ENCODE results near the gene ADAMTS10.
"Not testable (repeated sequence)": the region's sequence is repeated elsewhere in the genome, so short reads cannot be mapped to it uniquely, and the experiment has no call there.

The ADAMTS10 gene

DNA sequence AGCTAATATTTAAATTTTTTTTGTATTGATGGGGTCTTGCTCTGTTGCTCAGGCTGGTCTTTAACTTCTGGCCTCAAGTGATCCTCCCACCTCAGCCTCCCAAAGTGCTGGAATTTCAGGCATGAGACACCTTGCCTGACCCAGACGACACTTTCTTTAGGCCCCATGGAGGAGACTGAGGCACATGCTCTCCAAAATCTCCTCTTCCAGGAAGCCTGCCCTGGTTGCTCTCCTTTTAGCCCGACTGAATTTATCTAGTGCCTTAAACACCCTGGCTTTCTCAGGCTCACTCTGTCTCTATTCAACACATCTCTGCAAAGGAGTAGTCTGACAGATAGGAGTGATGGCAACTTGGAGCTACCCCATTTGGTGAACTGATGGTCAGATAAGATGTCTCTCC is 52.2 kb downstream of the ADAMTS10 start:
- DNase-seq (ENCODE audit: low spot score), result no peak

DNA sequence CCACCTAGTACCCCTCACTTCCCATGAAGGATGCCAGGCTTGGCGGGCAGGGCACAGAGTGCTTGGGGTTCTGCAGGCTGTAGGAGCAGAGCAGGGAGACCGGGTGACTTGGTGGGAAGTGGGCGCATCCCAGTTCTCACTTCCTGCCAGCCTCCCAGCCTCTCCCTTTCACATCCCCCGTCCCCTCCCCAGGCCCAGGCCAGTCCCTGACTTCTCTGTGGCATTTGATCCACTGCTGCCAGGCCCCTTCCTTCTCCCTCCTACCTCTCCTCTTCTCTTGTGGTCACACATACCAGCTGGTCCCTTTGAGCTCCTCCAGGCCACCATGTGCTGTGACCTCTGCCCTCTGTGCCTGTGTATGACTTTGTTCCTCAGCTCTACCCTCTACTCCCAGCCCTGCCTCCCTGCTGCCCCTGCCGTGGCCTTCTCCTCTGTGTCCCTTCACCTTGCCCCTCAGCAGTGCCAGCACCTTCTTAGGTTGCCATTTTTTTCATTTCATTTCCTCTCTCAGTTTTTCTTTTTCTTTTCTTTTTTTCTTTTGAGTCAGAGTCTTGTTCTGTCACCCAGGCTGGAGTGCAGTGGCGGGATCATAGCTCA is 52.8 kb downstream of the ADAMTS10 start:
- no peak for DNase-seq (ENCODE audit: low spot score)

DNA sequence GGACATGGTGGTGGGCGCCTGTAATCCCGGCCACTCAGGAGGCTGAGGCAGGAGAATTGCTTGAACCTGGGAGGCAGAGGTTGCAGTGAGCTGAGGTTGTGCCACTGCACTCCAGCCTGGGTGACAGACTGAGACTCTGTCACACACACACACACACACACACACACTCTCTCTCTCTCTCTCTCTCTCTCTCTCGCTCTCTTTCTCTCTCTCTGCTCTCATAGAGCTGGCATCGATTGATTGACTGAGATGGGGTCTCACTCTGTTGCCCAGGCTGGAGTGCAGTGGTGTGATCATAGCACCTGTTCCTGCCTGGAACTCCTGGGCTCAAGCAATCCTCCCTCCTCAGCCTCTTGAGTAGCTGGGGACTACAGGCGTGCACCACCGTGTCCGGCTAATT is 56.8 kb downstream of the ADAMTS10 start:
- DNase-seq (ENCODE audit: low spot score), result not testable (repeated sequence)

DNA sequence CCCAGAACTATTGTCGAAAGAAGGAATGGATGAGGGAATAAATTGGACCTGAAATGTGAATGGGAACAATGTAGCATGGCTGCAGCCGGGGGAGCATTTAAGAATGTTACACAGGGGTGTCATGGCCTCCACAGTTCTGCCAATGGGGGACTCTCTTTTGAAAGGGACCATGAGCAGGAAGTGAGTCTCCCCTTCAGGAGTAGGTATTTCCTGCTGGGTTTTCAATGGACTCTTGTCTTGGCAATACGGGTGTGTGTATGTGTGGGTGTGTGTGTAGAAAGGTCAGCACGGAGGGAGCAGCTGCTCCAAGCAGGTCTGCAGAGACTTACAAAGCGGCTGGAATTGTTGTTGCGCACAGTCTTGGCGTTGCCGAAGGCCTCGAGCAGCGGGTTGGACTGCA is 57.7 kb downstream of the ADAMTS10 start:
- no peak for DNase-seq (ENCODE audit: low spot score)

DNA sequence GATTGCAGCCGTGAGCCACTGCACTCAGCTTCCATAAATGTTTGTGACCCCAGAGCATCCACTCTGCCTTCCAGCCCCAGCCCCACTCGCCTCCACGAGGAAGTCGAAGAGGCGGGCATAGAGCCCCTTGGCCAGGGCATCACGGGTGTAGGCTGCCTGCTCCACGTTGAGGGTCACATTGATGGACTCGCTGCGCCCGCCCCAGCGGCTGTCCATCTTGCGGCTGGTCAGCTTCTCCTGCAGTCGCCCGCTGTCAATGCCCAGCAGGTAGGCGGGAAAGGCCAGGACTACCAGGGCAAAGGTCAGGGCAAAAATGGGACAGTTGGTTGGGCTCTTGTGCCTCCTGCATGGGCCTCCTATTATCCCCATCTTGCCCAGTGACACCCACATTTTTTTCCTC is 60.4 kb downstream of the ADAMTS10 start:
- DNase-seq (ENCODE audit: low spot score), result no peak

- no peak for DNase-seq (ENCODE audit: low spot score)
Observed at GRCh38 chr19:8545743-8546142, 64.8 kb downstream of the ADAMTS10 start.

GRCh38 chr19:8544168-8544567 is 66.3 kb downstream of the ADAMTS10 start:
- no peak for DNase-seq (ENCODE audit: low spot score)

DNA sequence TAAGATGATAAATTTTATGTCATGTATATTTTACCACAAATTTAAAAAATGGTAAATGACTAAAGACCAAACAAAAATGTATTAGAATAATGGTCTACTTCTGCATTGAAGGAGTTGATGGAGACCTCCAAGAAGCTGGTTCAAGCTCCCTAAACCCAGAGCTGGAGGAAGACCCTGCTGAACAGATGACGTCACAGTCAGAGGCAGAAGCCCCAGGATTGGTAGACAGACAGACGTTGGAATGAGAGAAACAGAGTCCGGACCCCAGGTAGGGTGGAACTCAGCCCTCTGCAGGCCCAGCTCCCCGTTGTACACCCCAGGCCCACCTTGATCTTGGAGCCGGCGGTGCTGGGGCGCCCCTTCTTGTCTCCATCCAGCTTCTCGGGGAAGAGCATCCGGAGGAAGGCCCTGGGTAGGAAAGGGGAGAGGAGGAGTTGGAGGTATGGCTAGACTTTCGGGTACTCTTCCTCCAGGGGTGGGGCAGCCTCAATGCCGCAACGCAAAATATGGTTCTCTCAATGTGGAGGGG is 70.8 kb downstream of the ADAMTS10 start:
- no peak for DNase-seq (ENCODE audit: low spot score)

- DNase-seq (ENCODE audit: low spot score), result no peak
Observed at GRCh38 chr19:8537099-8537498, 73.4 kb downstream of the ADAMTS10 start.

DNA sequence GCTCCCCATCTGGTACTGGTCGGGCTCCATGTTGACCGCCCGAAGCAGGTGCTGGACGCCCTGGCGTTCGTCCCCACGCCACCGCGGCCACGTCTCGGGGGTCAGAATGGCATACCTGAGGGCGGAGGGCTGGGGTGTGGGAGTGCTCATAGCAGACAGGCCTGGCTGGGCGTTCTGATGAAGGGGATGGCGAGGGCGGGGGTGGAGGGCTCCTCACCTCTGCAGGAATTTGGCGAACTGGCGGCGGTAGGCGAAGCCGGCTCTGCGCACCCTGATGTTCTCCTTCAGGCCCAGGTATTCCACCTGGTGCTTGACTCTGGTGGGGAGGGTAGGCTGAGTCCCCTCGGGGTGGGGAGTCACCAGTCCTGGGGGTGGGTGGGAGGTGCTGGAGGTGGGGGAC is 74.2 kb downstream of the ADAMTS10 start:
- DNase-seq (ENCODE audit: low spot score), result no peak

DNA sequence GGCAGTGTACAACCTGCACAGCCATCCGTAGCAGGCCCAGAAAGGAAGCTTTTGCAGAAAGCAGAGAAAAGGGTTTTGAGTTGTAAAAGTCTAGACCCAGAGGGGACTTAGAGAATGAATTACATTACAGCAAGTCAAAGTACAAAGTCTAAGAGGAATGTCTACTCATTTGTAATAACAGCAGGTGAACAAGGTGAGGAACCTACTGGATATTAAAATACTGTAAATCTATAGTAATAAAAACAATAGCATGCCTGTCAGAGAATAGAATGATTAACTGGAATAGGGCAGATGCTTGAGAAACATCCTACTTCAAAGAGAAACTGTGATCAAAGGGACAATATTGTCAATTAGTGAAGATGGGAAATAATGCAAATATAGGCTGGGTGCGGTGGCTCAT is 78.3 kb downstream of the ADAMTS10 start:
- DNase-seq (ENCODE audit: low spot score), result no peak

GRCh38 chr19:8531470-8531869 is 79.0 kb downstream of the ADAMTS10 start:
- DNase-seq (ENCODE audit: low spot score), result no peak

All from hematopoietic multipotent progenitor cell treated with erythropoietin and hydrocortisone succinate and interleukin-3 and kit ligand, for 15 days (in vitro differentiated cells).